Stimulated activated naive CD8-positive, alpha-beta T cell treated with anti-CD3 and anti-CD28 coated beads, Interleukin-15, Interleukin-2, amounts not matched to agents 100 ng/mL and 50 ng/mL, for 24 hours (primary cell): Measurements from ENCODE around the gene PABPN1L.

ENCODE experiments used
- H3K27ac Mint-ChIP-seq: one replicate; pipeline ENCODE4 v1.8.0; 2021; ENCODE audit warnings: mild to moderate bottlenecking, mixed read lengths
- H3K27me3 Mint-ChIP-seq: one replicate; pipeline ENCODE4 v1.8.0; 2021; ENCODE audit warnings: mixed read lengths
- H3K36me3 Mint-ChIP-seq: one replicate; pipeline ENCODE4 v1.8.0; 2021; ENCODE audit warnings: low read depth, mixed read lengths
- H3K4me1 Mint-ChIP-seq: one replicate; pipeline ENCODE4 v1.8.0; 2021; ENCODE audit warnings: low read depth, mixed read lengths
- H3K4me3 Mint-ChIP-seq: one replicate; pipeline ENCODE4 v1.8.0; 2021; ENCODE audit warnings: mild to moderate bottlenecking, mixed read lengths
- H3K9me3 Mint-ChIP-seq: one replicate; pipeline ENCODE4 v1.8.0; 2021; ENCODE audit warnings: mixed read lengths

PABPN1L gene

GRCh38 chr16:88841521-88842307 is 24.7 kb downstream of the PABPN1L start:
- Mint-ChIP-seq H3K27me3 (no peaks in the 10 kb centered on the region), H3K36me3 (no peaks in the 10 kb centered on the region), H3K27ac (no peak overlapping the region), H3K9me3 (no peaks in the 10 kb centered on the region), H3K4me1 (no peaks in the 10 kb centered on the region), H3K4me3 (no peak overlapping the region)

GRCh38 chr16:88840600-88841215 is 25.8 kb downstream of the PABPN1L start:
- no peaks in the 10 kb centered on the region for H3K36me3 Mint-ChIP-seq
- H3K4me1 Mint-ChIP-seq: no peaks in the 10 kb centered on the region
- H3K4me3 Mint-ChIP-seq: no peak overlapping the region
- H3K27ac Mint-ChIP-seq: no peak overlapping the region
- no peaks in the 10 kb centered on the region for H3K9me3 Mint-ChIP-seq
- no peaks in the 10 kb centered on the region for H3K27me3 Mint-ChIP-seq

GRCh38 chr16:88839745-88840599 is 26.5 kb downstream of the PABPN1L start:
- H3K4me3 Mint-ChIP-seq: no peak overlapping the region
- no peaks in the 10 kb centered on the region for H3K9me3 Mint-ChIP-seq
- no peaks in the 10 kb centered on the region for H3K36me3 Mint-ChIP-seq
- no peak overlapping the region for H3K27ac Mint-ChIP-seq
- H3K4me1 Mint-ChIP-seq: no peaks in the 10 kb centered on the region
- no peaks in the 10 kb centered on the region for H3K27me3 Mint-ChIP-seq

GRCh38 chr16:88839026-88839529 is 27.4 kb downstream of the PABPN1L start:
- H3K36me3 Mint-ChIP-seq: no peaks in the 10 kb centered on the region

GRCh38 chr16:88838566-88838965 is 27.9 kb downstream of the PABPN1L start:
- no peaks in the 10 kb centered on the region for H3K36me3 Mint-ChIP-seq
- H3K27me3 Mint-ChIP-seq: no peaks in the 10 kb centered on the region
- H3K4me1 Mint-ChIP-seq: no peaks in the 10 kb centered on the region
- no peak overlapping the region for H3K27ac Mint-ChIP-seq
- no peak overlapping the region for H3K4me3 Mint-ChIP-seq
- no peaks in the 10 kb centered on the region for H3K9me3 Mint-ChIP-seq

More at GRCh38 chr16:88839026-88839529, 27.4 kb downstream of the PABPN1L start:
- H3K27me3 Mint-ChIP-seq: no peaks in the 10 kb centered on the region
- H3K9me3 Mint-ChIP-seq: no peaks in the 10 kb centered on the region
- no peaks in the 10 kb centered on the region for H3K4me1 Mint-ChIP-seq
- no peak overlapping the region for H3K27ac Mint-ChIP-seq
- H3K4me3 Mint-ChIP-seq: no peak overlapping the region

DNA sequence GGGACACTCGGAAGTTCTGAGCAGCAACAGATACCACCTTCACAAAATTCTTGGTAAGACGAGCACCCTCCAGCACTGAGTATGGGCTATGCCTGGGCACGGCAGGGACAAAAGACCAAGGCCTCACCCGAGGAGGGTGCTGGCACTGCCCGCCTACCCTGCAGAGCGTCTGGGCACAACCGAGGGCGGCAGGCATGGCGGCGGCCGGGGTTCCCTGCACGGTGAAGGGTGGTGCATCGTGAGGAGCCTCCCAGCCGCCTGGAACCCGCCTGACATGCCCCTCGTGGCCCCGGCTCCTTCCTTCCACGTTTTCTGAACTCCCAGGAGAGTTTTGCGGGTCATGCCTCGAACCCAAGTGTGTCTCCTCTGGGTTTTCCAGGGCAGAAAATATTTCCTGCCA is 28.7 kb downstream of the PABPN1L start:
- no peaks in the 10 kb centered on the region for H3K27me3 Mint-ChIP-seq
- no peaks in the 10 kb centered on the region for H3K9me3 Mint-ChIP-seq
- no peaks in the 10 kb centered on the region for H3K36me3 Mint-ChIP-seq
- no peak overlapping the region for H3K27ac Mint-ChIP-seq
- no peaks in the 10 kb centered on the region for H3K4me1 Mint-ChIP-seq
- H3K4me3 Mint-ChIP-seq: no peak overlapping the region

GRCh38 chr16:88836791-88837190 is 29.7 kb downstream of the PABPN1L start:
- H3K27me3 Mint-ChIP-seq: no peaks in the 10 kb centered on the region
- H3K4me3 Mint-ChIP-seq: no peak overlapping the region
- no peak overlapping the region for H3K27ac Mint-ChIP-seq
- H3K36me3 Mint-ChIP-seq: no peaks in the 10 kb centered on the region
- H3K4me1 Mint-ChIP-seq: no peaks in the 10 kb centered on the region
- H3K9me3 Mint-ChIP-seq: no peaks in the 10 kb centered on the region

DNA sequence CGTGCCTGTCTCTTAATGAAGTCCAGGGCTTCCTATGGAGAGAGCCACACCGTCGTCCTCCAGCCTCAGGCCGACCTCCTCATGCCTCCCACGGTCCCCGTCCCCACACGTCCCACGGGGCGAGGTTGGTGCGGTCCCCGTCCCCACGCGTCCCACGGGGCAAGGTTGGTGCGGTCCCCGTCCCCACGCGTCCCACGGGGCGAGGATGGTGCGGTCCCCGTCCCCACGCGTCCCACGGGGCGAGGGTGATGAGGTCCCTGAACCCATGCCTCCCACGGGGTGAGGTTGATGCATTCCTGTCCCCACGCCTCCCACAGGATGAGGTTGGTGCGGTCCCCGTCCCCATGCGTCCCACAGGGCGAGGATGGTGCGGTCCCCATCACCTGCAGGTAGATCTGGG is 30.6 kb downstream of the PABPN1L start:
- no peak overlapping the region for H3K4me3 Mint-ChIP-seq
- no peaks in the 10 kb centered on the region for H3K4me1 Mint-ChIP-seq
- H3K27me3 Mint-ChIP-seq: no peaks in the 10 kb centered on the region
- no peaks in the 10 kb centered on the region for H3K9me3 Mint-ChIP-seq
- no peak overlapping the region for H3K27ac Mint-ChIP-seq
- H3K36me3 Mint-ChIP-seq: no peaks in the 10 kb centered on the region

DNA sequence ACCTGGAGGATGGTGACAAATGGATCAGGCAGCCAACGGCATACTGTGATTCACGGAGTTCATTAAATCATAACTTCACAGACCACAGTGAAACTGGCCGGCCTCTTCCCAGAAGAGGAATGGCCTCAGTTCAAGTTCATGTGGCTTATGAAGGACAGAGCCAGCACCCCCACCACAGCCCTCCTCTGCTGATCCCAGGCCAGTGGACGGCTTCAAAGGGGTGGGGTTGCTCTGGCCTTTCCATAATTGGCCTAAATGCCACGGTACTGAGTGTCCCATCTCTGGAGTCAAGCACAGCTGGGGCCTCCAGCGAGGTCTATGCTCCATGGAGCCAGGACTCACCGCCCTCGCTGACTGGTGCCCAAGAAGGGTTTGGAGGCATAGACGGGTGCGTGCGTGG is 31.1 kb downstream of the PABPN1L start:
- no peak overlapping the region for H3K27ac Mint-ChIP-seq
- H3K27me3 Mint-ChIP-seq: no peaks in the 10 kb centered on the region
- H3K36me3 Mint-ChIP-seq: no peaks in the 10 kb centered on the region

GRCh38 chr16:88834670-88835069 is 31.8 kb downstream of the PABPN1L start:
- H3K27me3 Mint-ChIP-seq: no peaks in the 10 kb centered on the region
- H3K4me3 Mint-ChIP-seq: no peak overlapping the region
- no peak overlapping the region for H3K27ac Mint-ChIP-seq
- no peaks in the 10 kb centered on the region for H3K4me1 Mint-ChIP-seq
- H3K9me3 Mint-ChIP-seq: no peaks in the 10 kb centered on the region
- H3K36me3 Mint-ChIP-seq: no peaks in the 10 kb centered on the region

More for the DNA sequence above, 31.1 kb downstream of the PABPN1L start:
- H3K4me3 Mint-ChIP-seq: no peak overlapping the region
- no peaks in the 10 kb centered on the region for H3K9me3 Mint-ChIP-seq
- H3K4me1 Mint-ChIP-seq: no peaks in the 10 kb centered on the region

DNA sequence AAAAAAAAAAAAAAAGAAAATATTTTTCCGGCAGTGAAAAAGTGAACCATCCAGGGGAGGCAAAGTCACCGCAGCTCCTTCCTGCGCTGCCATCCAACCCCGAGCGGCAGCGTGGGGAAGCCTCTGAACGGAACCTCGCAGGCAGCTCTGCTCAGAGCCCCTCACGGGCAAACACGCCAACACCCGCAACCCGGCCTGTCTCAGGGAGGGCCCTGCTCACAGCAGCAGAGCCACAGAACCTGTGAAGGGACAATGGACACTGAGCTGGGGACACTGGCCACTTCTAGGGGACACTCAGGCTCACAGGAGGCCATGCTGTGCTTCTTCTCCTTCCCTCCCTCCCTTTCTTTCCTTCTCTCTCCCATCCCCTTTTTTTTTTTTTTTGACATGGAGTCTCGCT is 33.4 kb downstream of the PABPN1L start:
- Mint-ChIP-seq H3K27ac (no peak overlapping the region), H3K27me3 (no peaks in the 10 kb centered on the region), H3K9me3 (no peaks in the 10 kb centered on the region), H3K36me3 (no peaks in the 10 kb centered on the region), H3K4me3 (no peak overlapping the region), H3K4me1 (no peaks in the 10 kb centered on the region)

- no peaks in the 10 kb centered on the region for H3K27me3 Mint-ChIP-seq
- H3K4me3 Mint-ChIP-seq: no peak overlapping the region
- no peaks in the 10 kb centered on the region for H3K9me3 Mint-ChIP-seq
- H3K36me3 Mint-ChIP-seq: no peaks in the 10 kb centered on the region
- H3K27ac Mint-ChIP-seq: no peak overlapping the region
- H3K4me1 Mint-ChIP-seq: no peaks in the 10 kb centered on the region
Observed at GRCh38 chr16:88831838-88832237, 34.6 kb downstream of the PABPN1L start.

DNA sequence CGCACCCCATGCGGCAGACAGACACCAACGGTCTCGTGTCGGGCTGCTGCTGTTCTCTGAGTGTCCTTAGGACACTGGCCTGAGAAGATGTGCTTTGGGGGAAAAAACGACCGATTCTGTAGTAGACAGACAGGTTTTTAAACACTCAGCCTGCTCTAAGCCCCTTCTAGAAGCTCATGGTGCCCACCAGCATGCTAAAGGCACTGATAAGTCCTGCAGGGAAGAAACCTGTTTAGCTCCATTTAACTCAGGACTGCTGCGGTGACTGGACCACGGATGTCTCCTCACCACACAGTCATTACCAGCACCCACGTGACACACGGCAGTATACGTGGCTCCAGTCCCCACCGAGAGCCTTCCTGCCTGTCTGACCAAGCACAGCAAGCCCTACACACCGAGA is 35.7 kb downstream of the PABPN1L start:
- Mint-ChIP-seq H3K27ac (no peak overlapping the region), H3K27me3 (no peaks in the 10 kb centered on the region), H3K4me3 (no peak overlapping the region), H3K9me3 (no peaks in the 10 kb centered on the region), H3K36me3 (no peaks in the 10 kb centered on the region), H3K4me1 (no peaks in the 10 kb centered on the region)

DNA sequence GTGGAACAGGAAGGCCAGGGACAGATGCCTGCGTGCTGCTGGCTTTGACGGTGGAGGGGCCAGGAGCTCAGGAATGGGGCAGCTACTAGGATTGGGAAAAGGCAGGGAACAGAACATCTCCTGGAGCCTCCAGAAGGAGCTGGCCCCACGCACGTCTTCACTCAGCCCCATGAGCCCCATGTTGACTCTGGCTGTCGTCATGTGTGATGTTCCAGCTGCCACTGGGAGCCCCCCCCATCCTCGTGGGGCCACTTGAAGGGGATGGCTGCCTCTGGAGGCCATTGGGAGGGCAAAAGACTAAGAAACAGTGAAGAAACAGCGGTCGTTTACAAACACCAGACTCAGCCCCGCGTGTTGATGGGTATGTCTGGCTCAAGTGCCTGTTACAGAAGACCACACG is 36.2 kb downstream of the PABPN1L start:
- Mint-ChIP-seq H3K9me3 (no peaks in the 10 kb centered on the region), H3K27ac (no peak overlapping the region), H3K36me3 (no peaks in the 10 kb centered on the region), H3K27me3 (no peaks in the 10 kb centered on the region), H3K4me1 (no peaks in the 10 kb centered on the region), H3K4me3 (no peak overlapping the region)

GRCh38 chr16:88828711-88829110 is 37.7 kb downstream of the PABPN1L start:
- no peaks in the 10 kb centered on the region for H3K27me3 Mint-ChIP-seq
- H3K27ac Mint-ChIP-seq: no peak overlapping the region
- H3K4me3 Mint-ChIP-seq: no peak overlapping the region
- no peaks in the 10 kb centered on the region for H3K9me3 Mint-ChIP-seq
- no peaks in the 10 kb centered on the region for H3K4me1 Mint-ChIP-seq
- no peaks in the 10 kb centered on the region for H3K36me3 Mint-ChIP-seq
